Peyer's patch (tissue), 4 donors: ENCODE data around the gene UBAP1.

Experiments
- POLR2A ChIP-seq, 2 donors: fragments of 450-650 bp; IDR thresholded peaks; one replicate each; pipeline ENCODE4 v1.5.1; 2017; ENCODE audit warnings: antibody characterized with exemption in 2 of 2, mild to moderate bottlenecking in 2 of 2, moderate library complexity in 2 of 2
- TF ChIP-seq, protein P1 (sequence below), 6 experiments: fragments of 450-650 bp in 4 of 6; fragments of 200-600 bp in 2 of 6; sonication (generic) in 1 of 6; IDR thresholded peaks; one replicate each; pipeline ENCODE4 v1.5.1; 2017 to 2019; ENCODE audit warnings: antibody characterized with exemption in 6 of 6, mild to moderate bottlenecking in 3 of 6, moderate library complexity in 1 of 6

DNA sequence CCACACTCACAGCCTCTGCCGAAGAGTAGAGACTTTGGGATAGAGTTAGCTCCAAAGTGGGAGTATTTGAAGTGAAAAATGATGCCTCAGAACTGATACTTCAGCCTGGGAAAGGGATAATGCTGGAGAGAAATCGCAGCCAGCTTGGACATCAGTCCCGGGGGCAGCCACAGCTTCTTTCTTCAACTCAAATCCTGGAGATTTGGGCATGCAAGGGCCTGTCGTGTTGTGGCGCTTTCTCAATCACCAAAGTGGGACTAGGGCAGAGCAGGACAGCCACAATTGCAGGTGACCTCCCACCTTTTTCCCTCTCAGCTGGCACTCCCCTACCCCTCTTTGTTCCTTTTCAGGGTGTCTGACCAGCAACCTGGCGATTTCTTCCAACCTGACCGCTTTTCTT lies 70.4 kb downstream of the UBAP1 start:
- TF ChIP-seq, protein P1, sequence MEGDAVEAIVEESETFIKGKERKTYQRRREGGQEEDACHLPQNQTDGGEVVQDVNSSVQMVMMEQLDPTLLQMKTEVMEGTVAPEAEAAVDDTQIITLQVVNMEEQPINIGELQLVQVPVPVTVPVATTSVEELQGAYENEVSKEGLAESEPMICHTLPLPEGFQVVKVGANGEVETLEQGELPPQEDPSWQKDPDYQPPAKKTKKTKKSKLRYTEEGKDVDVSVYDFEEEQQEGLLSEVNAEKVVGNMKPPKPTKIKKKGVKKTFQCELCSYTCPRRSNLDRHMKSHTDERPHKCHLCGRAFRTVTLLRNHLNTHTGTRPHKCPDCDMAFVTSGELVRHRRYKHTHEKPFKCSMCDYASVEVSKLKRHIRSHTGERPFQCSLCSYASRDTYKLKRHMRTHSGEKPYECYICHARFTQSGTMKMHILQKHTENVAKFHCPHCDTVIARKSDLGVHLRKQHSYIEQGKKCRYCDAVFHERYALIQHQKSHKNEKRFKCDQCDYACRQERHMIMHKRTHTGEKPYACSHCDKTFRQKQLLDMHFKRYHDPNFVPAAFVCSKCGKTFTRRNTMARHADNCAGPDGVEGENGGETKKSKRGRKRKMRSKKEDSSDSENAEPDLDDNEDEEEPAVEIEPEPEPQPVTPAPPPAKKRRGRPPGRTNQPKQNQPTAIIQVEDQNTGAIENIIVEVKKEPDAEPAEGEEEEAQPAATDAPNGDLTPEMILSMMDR (IDR thresholded peaks at IDR 0.05) = no peak
- TF ChIP-seq POLR2A (IDR thresholded peaks at IDR 0.05) = no peak
